Liver (tissue), 9 donors: ENCODE data around the gene COL5A1. TPM values are rescaled to one million over a fixed set of nuclear protein-coding genes. Genes with fewer than 3 reads are reported as not detected.
"Not testable (repeated sequence)": the region's sequence is repeated elsewhere in the genome, so short reads cannot be mapped to it uniquely, and the experiment has no call there.

ENCODE experiments used
- DNase-seq: peaks from one replicate; pipeline ENCODE4 v3.0.0-alpha.2; 2017; ENCODE audit warnings: low spot score
- H3K27ac ChIP-seq, 2 donors: one replicate each; pipeline ENCODE4 v1.7.0; 2013; ENCODE audit warnings: inconsistent platforms in 2 of 2, low read length in 2 of 2, control low read depth in 1 of 2, low read depth in 1 of 2, mild to moderate bottlenecking in 1 of 2
- H3K27me3 ChIP-seq, 4 donors: one replicate each; pipeline versions ENCODE4 v1.6.1 to v1.7.0; 2013; ENCODE audit warnings: low read length in 3 of 4, inconsistent platforms in 1 of 4, mild to moderate bottlenecking in 1 of 4, moderate library complexity in 1 of 4; ENCODE audit not compliant: control insufficient read depth in 4 of 4, insufficient read depth in 4 of 4
- H3K36me3 ChIP-seq, 4 donors: one replicate each; pipeline versions ENCODE4 v1.6.1 to v1.7.0; 2013; ENCODE audit warnings: low read length in 3 of 4, mild to moderate bottlenecking in 3 of 4, low read depth in 1 of 4, moderate library complexity in 1 of 4; ENCODE audit not compliant: control insufficient read depth in 4 of 4, insufficient read depth in 3 of 4
- H3K4me1 ChIP-seq, 4 donors: one replicate each; pipeline versions ENCODE4 v1.6.1 to v1.7.0; 2013; ENCODE audit warnings: low read length in 3 of 4, mild to moderate bottlenecking in 3 of 4, moderate library complexity in 1 of 4; ENCODE audit not compliant: control insufficient read depth in 4 of 4, insufficient read depth in 4 of 4
- H3K4me3 ChIP-seq, 3 donors: one replicate each; pipeline versions ENCODE4 v1.6.1 to v1.7.0; 2013; ENCODE audit warnings: low read length in 3 of 3, control low read depth in 1 of 3, low read depth in 1 of 3, mild to moderate bottlenecking in 1 of 3
- H3K9ac ChIP-seq, 2 donors: one replicate each; pipeline ENCODE4 v1.7.0; 2013; ENCODE audit warnings: low read length in 2 of 2, mild to moderate bottlenecking in 2 of 2, moderate library complexity in 2 of 2, control low read depth in 1 of 2, low read depth in 1 of 2
- H3K9me3 ChIP-seq, 4 donors: one replicate each; pipeline versions ENCODE4 v1.6.1 to v1.7.0; 2013; ENCODE audit warnings: low read length in 3 of 4; ENCODE audit not compliant: control insufficient read depth in 4 of 4
- EGR1 ChIP-seq, 2 donors: IDR thresholded peaks; 2 replicates each; pipeline ENCODE4 v1.6.1; 2016 to 2018; ENCODE audit warnings: antibody characterized with exemption in 2 of 2, low read depth in 2 of 2
- FOXA1 ChIP-seq: IDR thresholded peaks from 2 replicates; pipeline ENCODE4 v1.6.1; 2016; ENCODE audit warnings: antibody characterized with exemption
- FOXA2 ChIP-seq: IDR thresholded peaks from 2 replicates; pipeline ENCODE4 v1.6.1; 2016; ENCODE audit warnings: antibody characterized with exemption
- GABPA ChIP-seq, 2 donors: IDR thresholded peaks in 1 of 2; conservative IDR thresholded peaks in 1 of 2; 2 replicates each; pipeline ENCODE4 v1.6.1; 2016; ENCODE audit warnings: antibody characterized with exemption in 2 of 2, mild to moderate bottlenecking in 1 of 2, moderate library complexity in 1 of 2
- HNF4A ChIP-seq, 2 donors: conservative IDR thresholded peaks; 2 replicates each; pipeline ENCODE4 v1.6.1; 2016; ENCODE audit warnings: antibody characterized with exemption in 2 of 2, mild to moderate bottlenecking in 2 of 2
- HNF4G ChIP-seq: IDR thresholded peaks from 2 replicates; pipeline ENCODE4 v1.6.1; 2016; ENCODE audit warnings: antibody characterized with exemption
- JUND ChIP-seq, 2 donors: IDR thresholded peaks; 2 replicates each; pipeline ENCODE4 v1.6.1; 2016; ENCODE audit warnings: antibody characterized with exemption in 2 of 2
- NR2F2 ChIP-seq: IDR thresholded peaks from 2 replicates; pipeline ENCODE4 v1.6.1; 2016; ENCODE audit warnings: antibody characterized with exemption
- RAD21 ChIP-seq, 2 donors: IDR thresholded peaks; 2 replicates each; pipeline ENCODE4 v1.6.1; 2016; ENCODE audit warnings: antibody characterized with exemption in 2 of 2, mild to moderate bottlenecking in 2 of 2
- RXRA ChIP-seq, 2 donors: IDR thresholded peaks; 2 replicates each; pipeline ENCODE4 v1.6.1; 2017 to 2018; ENCODE audit warnings: antibody characterized with exemption in 2 of 2, mild to moderate bottlenecking in 1 of 2
- SP1 ChIP-seq: IDR thresholded peaks from 2 replicates; pipeline ENCODE4 v1.6.1; 2018; ENCODE audit warnings: antibody characterized with exemption, mild to moderate bottlenecking
- TAF1 ChIP-seq: conservative IDR thresholded peaks from 2 replicates; pipeline ENCODE4 v1.6.1; 2016; ENCODE audit warnings: antibody characterized with exemption, mild to moderate bottlenecking
- YY1 ChIP-seq: IDR thresholded peaks from 2 replicates; pipeline ENCODE4 v1.6.1; 2016; ENCODE audit warnings: antibody characterized with exemption, mild to moderate bottlenecking
- WGBS: extraction: QIAGEN DNeasy Blood & Tissue Kit; methylation state at CpG from one replicate; pipeline ENCODE4 v1.1.7; 2013; 5-methylcytosine and 5-hydroxymethylcytosine counted together
- polyA plus RNA-seq, 2 donors: library from polyadenylated mRNA; stranded (reverse) in 1 of 2; unstranded in 1 of 2; fragments of 200-250 nt in 1 of 2; fragments of >200 nt in 1 of 2; fragmentation: Nextera tagmentation in 1 of 2; extraction: Ambion mirVana in 1 of 2; gene quantifications; one replicate each; pipeline versions ENCODE4 v1.2.1 to v1.2.3, GENCODE V29; 2013 to 2015
- total RNA-seq, 2 donors: library from RNA; depleted of rRNA; stranded (reverse); fragments of >200 nt; gene quantifications; one replicate each; pipeline ENCODE4 v1.2.3, GENCODE V29; 2014
- TF ChIP-seq, protein P1 (sequence below): IDR thresholded peaks from 2 replicates; pipeline ENCODE4 v1.6.1; 2016; ENCODE audit warnings: antibody characterized with exemption, mild to moderate bottlenecking
- TF ChIP-seq, protein P2 (sequence below): IDR thresholded peaks from 2 replicates; pipeline ENCODE4 v1.6.1; 2016; ENCODE audit warnings: antibody characterized with exemption
- TF ChIP-seq, protein P3 (sequence below): IDR thresholded peaks from 2 replicates; pipeline ENCODE4 v1.6.1; 2016; ENCODE audit warnings: antibody characterized with exemption
- TF ChIP-seq, protein P4 (sequence below): fragments of 150-350 bp; IDR thresholded peaks from 2 replicates; pipeline ENCODE4 v1.5.1; 2017; ENCODE audit warnings: improper control_type of control experiment, low read depth, low read length; ENCODE audit not compliant: missing input control
- TF ChIP-seq, protein P5 (sequence below): IDR thresholded peaks from 2 replicates; pipeline ENCODE4 v1.6.1; 2016; ENCODE audit warnings: antibody characterized with exemption
- donor health status: healthy.
- donor health status: healthy.
- donor health status: healthy.
- donor health status: healthy.
- donor health status: healthy.

Gene COL5A1
- total and polyA plus RNA-seq, 4 donors, result 0.67 to 15.6 (median 11.2) TPM

DNA sequence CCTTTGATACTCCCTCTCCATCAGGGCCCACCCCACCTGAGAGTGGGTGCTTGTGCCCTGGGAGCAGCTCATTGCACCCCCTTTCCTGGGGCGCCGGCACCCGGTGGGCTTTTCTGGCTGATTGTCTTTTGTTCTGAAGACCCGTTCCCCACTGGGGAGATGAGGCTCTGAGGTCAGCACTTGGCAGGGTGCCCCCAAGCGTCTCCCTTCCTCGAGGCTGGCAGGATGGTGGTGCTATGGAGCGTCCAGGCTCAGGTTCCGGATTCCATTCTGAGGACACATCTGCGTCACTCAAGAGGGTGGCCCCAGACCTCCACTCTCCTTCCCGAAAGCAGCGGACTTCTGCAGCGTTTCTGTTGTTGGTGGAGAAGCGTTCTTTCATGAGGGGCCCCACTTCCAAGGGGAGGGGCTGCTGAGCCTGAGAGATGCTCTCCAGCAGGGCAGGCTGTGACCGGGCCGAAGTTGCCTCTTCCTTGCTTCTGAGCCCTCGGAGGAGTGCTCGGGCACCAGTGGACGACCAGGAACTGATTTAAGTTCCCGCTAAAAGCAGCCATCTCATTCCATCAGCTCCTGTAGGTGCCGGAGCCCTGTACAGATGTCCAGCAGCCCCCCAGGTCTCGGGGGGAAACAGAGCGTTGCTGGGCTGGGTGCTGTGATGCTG is 42.2 kb downstream of the COL5A1 start:
- Histone ChIP-seq H3K9ac (no peak overlapping the region), H3K27ac (no peak overlapping the region), H3K9me3 (peaks cover 0 to 4% (median 0%) of the 10 kb centered on the region in 4 donors), H3K27me3 (peaks cover 0 to 3% (median 0%) of the 10 kb centered on the region in 4 donors), H3K4me3 (no peak overlapping the region), H3K4me1 (no peaks in the 10 kb centered on the region), H3K36me3 (no peaks in the 10 kb centered on the region)
- TF ChIP-seq FOXA2, result no peak
- TF ChIP-seq, protein P1, sequence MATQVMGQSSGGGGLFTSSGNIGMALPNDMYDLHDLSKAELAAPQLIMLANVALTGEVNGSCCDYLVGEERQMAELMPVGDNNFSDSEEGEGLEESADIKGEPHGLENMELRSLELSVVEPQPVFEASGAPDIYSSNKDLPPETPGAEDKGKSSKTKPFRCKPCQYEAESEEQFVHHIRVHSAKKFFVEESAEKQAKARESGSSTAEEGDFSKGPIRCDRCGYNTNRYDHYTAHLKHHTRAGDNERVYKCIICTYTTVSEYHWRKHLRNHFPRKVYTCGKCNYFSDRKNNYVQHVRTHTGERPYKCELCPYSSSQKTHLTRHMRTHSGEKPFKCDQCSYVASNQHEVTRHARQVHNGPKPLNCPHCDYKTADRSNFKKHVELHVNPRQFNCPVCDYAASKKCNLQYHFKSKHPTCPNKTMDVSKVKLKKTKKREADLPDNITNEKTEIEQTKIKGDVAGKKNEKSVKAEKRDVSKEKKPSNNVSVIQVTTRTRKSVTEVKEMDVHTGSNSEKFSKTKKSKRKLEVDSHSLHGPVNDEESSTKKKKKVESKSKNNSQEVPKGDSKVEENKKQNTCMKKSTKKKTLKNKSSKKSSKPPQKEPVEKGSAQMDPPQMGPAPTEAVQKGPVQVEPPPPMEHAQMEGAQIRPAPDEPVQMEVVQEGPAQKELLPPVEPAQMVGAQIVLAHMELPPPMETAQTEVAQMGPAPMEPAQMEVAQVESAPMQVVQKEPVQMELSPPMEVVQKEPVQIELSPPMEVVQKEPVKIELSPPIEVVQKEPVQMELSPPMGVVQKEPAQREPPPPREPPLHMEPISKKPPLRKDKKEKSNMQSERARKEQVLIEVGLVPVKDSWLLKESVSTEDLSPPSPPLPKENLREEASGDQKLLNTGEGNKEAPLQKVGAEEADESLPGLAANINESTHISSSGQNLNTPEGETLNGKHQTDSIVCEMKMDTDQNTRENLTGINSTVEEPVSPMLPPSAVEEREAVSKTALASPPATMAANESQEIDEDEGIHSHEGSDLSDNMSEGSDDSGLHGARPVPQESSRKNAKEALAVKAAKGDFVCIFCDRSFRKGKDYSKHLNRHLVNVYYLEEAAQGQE, result no peak
- WGBS, result 83% methylated on average over 22 of the region's 22 CpGs
- no peak for DNase-seq

DNA sequence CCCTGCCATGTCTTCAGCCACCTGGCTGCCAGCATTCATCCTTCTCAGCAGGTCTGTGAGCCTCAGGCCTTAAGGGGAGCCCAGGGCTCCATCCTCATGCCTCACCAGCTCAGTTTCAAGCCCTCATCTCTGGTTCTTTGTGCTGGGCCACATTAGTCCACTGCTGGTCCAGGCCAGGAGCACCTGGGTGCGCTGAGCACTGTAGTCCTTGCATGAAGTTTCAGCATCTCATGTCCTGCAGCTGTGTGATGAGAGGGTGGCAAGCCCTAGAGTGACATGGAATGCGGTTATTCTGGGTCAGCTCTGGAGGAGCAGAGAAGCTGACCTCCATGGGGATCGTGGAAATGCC is 42.7 kb downstream of the COL5A1 start:
- 86% methylated on average over 3 of the region's 3 CpGs for WGBS
- H3K36me3 ChIP-seq, result no peaks in the 10 kb centered on the region
- H3K9ac ChIP-seq, result no peak overlapping the region
- peaks cover 0 to 3% (median 0%) of the 10 kb centered on the region in 4 donors for H3K27me3 ChIP-seq
- no peak overlapping the region for H3K27ac ChIP-seq
- no peak for DNase-seq
- H3K9me3 ChIP-seq, result peaks cover 0 to 4% (median 0%) of the 10 kb centered on the region in 4 donors
- TF ChIP-seq, protein P2, sequence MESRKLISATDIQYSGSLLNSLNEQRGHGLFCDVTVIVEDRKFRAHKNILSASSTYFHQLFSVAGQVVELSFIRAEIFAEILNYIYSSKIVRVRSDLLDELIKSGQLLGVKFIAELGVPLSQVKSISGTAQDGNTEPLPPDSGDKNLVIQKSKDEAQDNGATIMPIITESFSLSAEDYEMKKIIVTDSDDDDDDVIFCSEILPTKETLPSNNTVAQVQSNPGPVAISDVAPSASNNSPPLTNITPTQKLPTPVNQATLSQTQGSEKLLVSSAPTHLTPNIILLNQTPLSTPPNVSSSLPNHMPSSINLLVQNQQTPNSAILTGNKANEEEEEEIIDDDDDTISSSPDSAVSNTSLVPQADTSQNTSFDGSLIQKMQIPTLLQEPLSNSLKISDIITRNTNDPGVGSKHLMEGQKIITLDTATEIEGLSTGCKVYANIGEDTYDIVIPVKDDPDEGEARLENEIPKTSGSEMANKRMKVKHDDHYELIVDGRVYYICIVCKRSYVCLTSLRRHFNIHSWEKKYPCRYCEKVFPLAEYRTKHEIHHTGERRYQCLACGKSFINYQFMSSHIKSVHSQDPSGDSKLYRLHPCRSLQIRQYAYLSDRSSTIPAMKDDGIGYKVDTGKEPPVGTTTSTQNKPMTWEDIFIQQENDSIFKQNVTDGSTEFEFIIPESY, result no peak
- TF ChIP-seq FOXA2 (no peak), NR2F2 (no peak), RAD21 (IDR thresholded peaks at IDR 0.05) (no peak), HNF4G (no peak), YY1 (no peak), HNF4A (conservative IDR thresholded peaks at IDR 0.05) (no peak), EGR1 (IDR thresholded peaks at IDR 0.05; ENCODE audit: low read depth in 2 of 2) (no peak), GABPA (IDR thresholded peaks at IDR 0.05 in 1 of 2, conservative IDR thresholded peaks at IDR 0.05 in 1 of 2) (no peak), SP1 (no peak), JUND (IDR thresholded peaks at IDR 0.05) (no peak), RXRA (IDR thresholded peaks at IDR 0.05) (no peak), TAF1 (no peak), FOXA1 (no peak)
- TF ChIP-seq, protein P3, sequence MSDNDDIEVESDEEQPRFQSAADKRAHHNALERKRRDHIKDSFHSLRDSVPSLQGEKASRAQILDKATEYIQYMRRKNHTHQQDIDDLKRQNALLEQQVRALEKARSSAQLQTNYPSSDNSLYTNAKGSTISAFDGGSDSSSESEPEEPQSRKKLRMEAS, result no peak
- TF ChIP-seq, protein P4, sequence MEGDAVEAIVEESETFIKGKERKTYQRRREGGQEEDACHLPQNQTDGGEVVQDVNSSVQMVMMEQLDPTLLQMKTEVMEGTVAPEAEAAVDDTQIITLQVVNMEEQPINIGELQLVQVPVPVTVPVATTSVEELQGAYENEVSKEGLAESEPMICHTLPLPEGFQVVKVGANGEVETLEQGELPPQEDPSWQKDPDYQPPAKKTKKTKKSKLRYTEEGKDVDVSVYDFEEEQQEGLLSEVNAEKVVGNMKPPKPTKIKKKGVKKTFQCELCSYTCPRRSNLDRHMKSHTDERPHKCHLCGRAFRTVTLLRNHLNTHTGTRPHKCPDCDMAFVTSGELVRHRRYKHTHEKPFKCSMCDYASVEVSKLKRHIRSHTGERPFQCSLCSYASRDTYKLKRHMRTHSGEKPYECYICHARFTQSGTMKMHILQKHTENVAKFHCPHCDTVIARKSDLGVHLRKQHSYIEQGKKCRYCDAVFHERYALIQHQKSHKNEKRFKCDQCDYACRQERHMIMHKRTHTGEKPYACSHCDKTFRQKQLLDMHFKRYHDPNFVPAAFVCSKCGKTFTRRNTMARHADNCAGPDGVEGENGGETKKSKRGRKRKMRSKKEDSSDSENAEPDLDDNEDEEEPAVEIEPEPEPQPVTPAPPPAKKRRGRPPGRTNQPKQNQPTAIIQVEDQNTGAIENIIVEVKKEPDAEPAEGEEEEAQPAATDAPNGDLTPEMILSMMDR, result no peak
- TF ChIP-seq, protein P5, sequence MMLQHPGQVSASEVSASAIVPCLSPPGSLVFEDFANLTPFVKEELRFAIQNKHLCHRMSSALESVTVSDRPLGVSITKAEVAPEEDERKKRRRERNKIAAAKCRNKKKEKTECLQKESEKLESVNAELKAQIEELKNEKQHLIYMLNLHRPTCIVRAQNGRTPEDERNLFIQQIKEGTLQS, result no peak
- TF ChIP-seq, protein P1, result no peak
- no peak overlapping the region for H3K4me3 ChIP-seq
- H3K4me1 ChIP-seq, result no peaks in the 10 kb centered on the region

DNA sequence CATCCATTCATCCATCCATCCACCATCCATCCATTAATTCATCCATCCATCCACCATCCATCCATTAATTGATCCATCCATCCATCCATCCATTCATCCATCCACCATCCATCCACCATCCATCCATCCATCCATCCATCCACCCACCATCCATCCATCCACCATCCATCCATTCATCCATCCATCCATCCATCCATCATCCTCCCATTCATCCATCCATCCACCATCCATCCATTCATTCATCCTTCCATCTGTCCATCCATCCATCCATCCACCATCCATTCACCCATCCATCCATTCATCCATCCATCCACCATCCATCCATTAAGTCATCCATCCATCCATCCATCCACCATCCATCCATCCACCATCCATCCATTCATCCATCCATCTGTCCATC is 43.3 kb downstream of the COL5A1 start:
- H3K9ac ChIP-seq, DNase-seq, H3K9me3 ChIP-seq, H3K36me3 ChIP-seq, H3K27me3 ChIP-seq, H3K4me1 ChIP-seq, H3K4me3 ChIP-seq, H3K27ac ChIP-seq: not testable (repeated sequence)
